ENCODE measurements around the gene IGFALS. TPM values are rescaled to one million over a fixed set of nuclear protein-coding genes. Genes with fewer than 3 reads are reported as not detected.

The IGFALS gene
- total RNA-seq, 6 donors from 2014 or later, result 1.0 to 11.5 (median 3.1) TPM

DNA sequence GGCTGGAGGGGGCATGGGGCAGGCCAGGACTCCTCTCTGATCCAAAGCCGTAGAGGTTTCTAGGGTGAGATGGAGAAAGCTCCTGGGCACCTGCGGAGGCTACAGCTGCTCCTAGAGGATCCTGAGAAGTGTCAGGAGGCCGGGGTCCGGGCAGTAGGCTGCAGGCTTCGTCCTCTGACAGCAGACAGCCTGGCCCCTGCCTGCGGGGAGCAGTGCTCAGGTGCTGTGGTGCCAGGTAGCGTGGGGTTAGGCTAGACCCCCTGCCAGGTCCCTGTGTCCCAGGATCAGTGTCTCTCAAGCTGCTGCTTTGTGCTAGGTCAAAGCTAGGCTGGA, 19.1 kb downstream of the IGFALS start:
- Histone ChIP-seq H3K27me3 (no peaks in the 10 kb centered on the region), H3K4me3 (peak overlapping the region in 2 of 4 donors; percentile 74 to 96), H3K4me1 (peaks cover 31 to 52% (median 37%) of the 10 kb centered on the region in 4 donors), H3K9me3 (no peaks in the 10 kb centered on the region), H3K27ac (peak overlapping the region in 3 of 4 donors; percentile 89 to 98 (median 97)), H3K36me3 (peaks cover 12 to 48% (median 39%) of the 10 kb centered on the region in 4 donors)
- TF ChIP-seq EP300 (IDR thresholded peaks at IDR 0.05) (no peak), POLR2A (IDR thresholded peaks at IDR 0.05) (no peak), CTCF (IDR thresholded peaks at IDR 0.05) (no peak), POLR2AphosphoS5 (IDR thresholded peaks at IDR 0.05) (no peak)
- 87% methylated on average over 6 of the region's 7 CpGs; no CpG with 5 or more reads in 1 of the 2 donors for WGBS, 2 donors
- no peak for DNase-seq
- no peak for ATAC-seq (ENCODE audit: low FRiP score in 2 of 2)

GRCh38 chr16:1773703-1774447, 19.6 kb downstream of the IGFALS start:
- H3K27ac ChIP-seq, result peak overlapping the region; percentile 89 to 98 (median 94)
- DNase-seq (peak in 1 of 2 donors; percentile 51), ATAC-seq (ENCODE audit: low FRiP score in 2 of 2) (no peak)
- peaks cover 31 to 50% (median 37%) of the 10 kb centered on the region in 4 donors for H3K4me1 ChIP-seq
- H3K36me3 ChIP-seq, result peaks cover 12 to 48% (median 38%) of the 10 kb centered on the region in 4 donors
- peak overlapping the region; percentile 74 to 99 (median 98) for H3K4me3 ChIP-seq
- no peaks in the 10 kb centered on the region for H3K9me3 ChIP-seq
- H3K27me3 ChIP-seq, result no peaks in the 10 kb centered on the region
- WGBS, 2 donors, result 28% methylated on average over 23 of the region's 45 CpGs; no CpG with 5 or more reads in 1 of the 2 donors
- TF ChIP-seq POLR2AphosphoS5 (IDR thresholded peaks at IDR 0.05) (no peak), POLR2A (IDR thresholded peaks at IDR 0.05) (no peak), EP300 (IDR thresholded peaks at IDR 0.05) (no peak), CTCF (IDR thresholded peaks at IDR 0.05) (no peak)

- Histone ChIP-seq H3K27ac (peak within 1 kb of the TSS; percentile 89 to 98 (median 94)), H3K4me1 (peaks cover 31 to 52% (median 37%) of the 10 kb centered on the region in 4 donors), H3K27me3 (no peaks in the 10 kb centered on the region), H3K36me3 (peaks cover 12 to 51% (median 38%) of the 10 kb centered on the region in 4 donors), H3K4me3 (peak within 1 kb of the TSS; percentile 74 to 99 (median 98)), H3K9me3 (no peaks in the 10 kb centered on the region)
- peak; percentile 85 to 88 for ATAC-seq (ENCODE audit: low FRiP score in 2 of 2)
- peak; percentile 84 to 95 for DNase-seq
- TF ChIP-seq POLR2AphosphoS5 (IDR thresholded peaks at IDR 0.05) (peak; percentile 84 to 89), POLR2A (IDR thresholded peaks at IDR 0.05) (peak in 3 of 4 donors; percentile 26 to 85 (median 39)), CTCF (IDR thresholded peaks at IDR 0.05) (peak; percentile 73 to 95 (median 94)), EP300 (IDR thresholded peaks at IDR 0.05) (no peak)
- 0 to 1% methylated on average over 28 to 33 of the region's 108 CpGs for WGBS, 2 donors
Observed at GRCh38 chr16:1772908-1773702, 20.4 kb downstream of the IGFALS start, which contains the start of gene MRPS34. Gene MRPS34, minus strand, starts transcription at chr16:1773134. Its CDS starts 15 bp downstream, at chr16:1773119.

- ATAC-seq (ENCODE audit: low FRiP score in 2 of 2) (peak in 1 of 2 donors; percentile 0), DNase-seq (peak in 1 of 2 donors; percentile 75)
- 1% methylated on average over 27 to 48 of the region's 53 CpGs for WGBS, 2 donors
- Histone ChIP-seq H3K36me3 (peaks cover 6 to 51% (median 38%) of the 10 kb centered on the region in 4 donors), H3K4me1 (peaks cover 31 to 52% (median 37%) of the 10 kb centered on the region in 4 donors), H3K4me3 (peak within 1 kb of the TSS; percentile 74 to 99 (median 98)), H3K27ac (peak within 1 kb of the TSS; percentile 89 to 98 (median 94)), H3K9me3 (no peaks in the 10 kb centered on the region), H3K27me3 (no peaks in the 10 kb centered on the region)
- TF ChIP-seq CTCF (IDR thresholded peaks at IDR 0.05) (no peak), POLR2AphosphoS5 (IDR thresholded peaks at IDR 0.05) (no peak), POLR2A (IDR thresholded peaks at IDR 0.05) (no peak), EP300 (IDR thresholded peaks at IDR 0.05) (no peak)
Observed at GRCh38 chr16:1772362-1772907, 21.1 kb downstream of the IGFALS start, which contains the start of gene EME2. Gene EME2, plus strand, starts transcription at chr16:1772810. Its CDS starts 418 bp downstream, at chr16:1773228.
